Fibroblast of lung (primary cell): ENCODE results near the gene SORCS2. TPM values are rescaled to one million over a fixed set of nuclear protein-coding genes. Genes with fewer than 3 reads are reported as not detected.

Source experiments
- DNase-seq, 2 donors: peaks; one replicate each; pipeline versions ENCODE4 v3.0.0 to v3.0.0-alpha.2; 2010; ENCODE audit warnings: low read depth in 2 of 2
- H2AFZ ChIP-seq: 2 replicates; pipeline ENCODE4 v1.5.1; 2012; ENCODE audit warnings: low read length, control low read depth, inconsistent platforms
- H3K27ac ChIP-seq: 2 replicates; pipeline ENCODE4 v1.5.1; 2011; ENCODE audit warnings: low read length, control low read depth; ENCODE audit not compliant: insufficient read depth
- H3K27me3 ChIP-seq: 2 replicates; pipeline ENCODE4 v1.5.1; 2011; ENCODE audit warnings: mild to moderate bottlenecking, low read length; ENCODE audit not compliant: control insufficient read depth, insufficient read depth
- H3K36me3 ChIP-seq: 2 replicates; pipeline ENCODE4 v1.5.1; 2011; ENCODE audit warnings: low read length; ENCODE audit not compliant: control insufficient read depth, insufficient read depth
- H3K4me1 ChIP-seq: 2 replicates; pipeline ENCODE4 v1.5.1; 2011; ENCODE audit warnings: low read length; ENCODE audit not compliant: control insufficient read depth, insufficient read depth; ENCODE audit errors: extremely low read depth
- H3K4me2 ChIP-seq: 2 replicates; pipeline ENCODE4 v1.5.1; 2011; ENCODE audit warnings: low read length, control low read depth; ENCODE audit not compliant: insufficient read depth; ENCODE audit errors: extremely low read depth
- H3K4me3 ChIP-seq, 4 experiments: fragments of 200-600 bp in 1 of 4; sonication (generic) in 1 of 4; replicated peaks in 1 of 4; 2 replicates each; pipeline ENCODE4 v1.5.1; 2011 to 2016; ENCODE audit warnings: low read length in 4 of 4, low read depth in 3 of 4, mild to moderate bottlenecking in 3 of 4, control low read depth in 2 of 4, inconsistent platforms in 1 of 4, mixed read lengths in 1 of 4; ENCODE audit not compliant: insufficient read depth in 1 of 4; ENCODE audit errors: control extremely low read depth in 1 of 4
- H3K79me2 ChIP-seq: 2 replicates; pipeline ENCODE4 v1.5.1; 2012; ENCODE audit warnings: mild to moderate bottlenecking, low read length, inconsistent platforms; ENCODE audit not compliant: control insufficient read depth, insufficient read depth
- H3K9ac ChIP-seq: 2 replicates; pipeline ENCODE4 v1.5.1; 2011; ENCODE audit warnings: mild to moderate bottlenecking, low read length, control low read depth; ENCODE audit not compliant: insufficient read depth
- H3K9me3 ChIP-seq: 2 replicates; pipeline ENCODE4 v1.5.1; 2012; ENCODE audit warnings: low read depth, low read length; ENCODE audit not compliant: control insufficient read depth, insufficient read depth
- H4K20me1 ChIP-seq: 2 replicates; pipeline ENCODE4 v1.5.1; 2011; ENCODE audit warnings: low read length; ENCODE audit not compliant: control insufficient read depth, insufficient read depth; ENCODE audit errors: extremely low read depth
- CTCF ChIP-seq, 2 donors: IDR thresholded peaks in 1 of 2; conservative IDR thresholded peaks in 1 of 2; 1 replicate in 1 of 2; 2 replicates in 1 of 2; pipeline ENCODE4 v1.5.1; 2011 to 2012; ENCODE audit warnings: low read length in 2 of 2, control low read depth in 1 of 2, inconsistent platforms in 1 of 2, low read depth in 1 of 2, mild to moderate bottlenecking in 1 of 2
- EZH2 ChIP-seq: IDR thresholded peaks from 2 replicates; pipeline ENCODE4 v1.5.1; 2012; ENCODE audit warnings: low read length, control low read depth, mild to moderate bottlenecking; ENCODE audit errors: missing control alignments
- polyA plus RNA-seq, 2 donors: library from polyadenylated mRNA; depleted of rRNA in 1 of 2; stranded (reverse) in 1 of 2; unstranded in 1 of 2; fragments of >200 nt; gene quantifications; 2 replicates each; pipeline ENCODE4 v1.2.1, GENCODE V29; 2011 to 2012; ENCODE audit warnings: missing spikeins in 1 of 2
- total RNA-seq: library from RNA; depleted of rRNA; stranded (reverse); fragments of >200 nt; gene quantifications from 2 replicates; pipeline ENCODE4 v1.2.1, GENCODE V29; 2014

The SORCS2 gene
- total and polyA plus RNA-seq, 2 donors (not counting 1 experiment from before 2014, with no cell fraction given) = 0.17 to 0.41 TPM

DNA sequence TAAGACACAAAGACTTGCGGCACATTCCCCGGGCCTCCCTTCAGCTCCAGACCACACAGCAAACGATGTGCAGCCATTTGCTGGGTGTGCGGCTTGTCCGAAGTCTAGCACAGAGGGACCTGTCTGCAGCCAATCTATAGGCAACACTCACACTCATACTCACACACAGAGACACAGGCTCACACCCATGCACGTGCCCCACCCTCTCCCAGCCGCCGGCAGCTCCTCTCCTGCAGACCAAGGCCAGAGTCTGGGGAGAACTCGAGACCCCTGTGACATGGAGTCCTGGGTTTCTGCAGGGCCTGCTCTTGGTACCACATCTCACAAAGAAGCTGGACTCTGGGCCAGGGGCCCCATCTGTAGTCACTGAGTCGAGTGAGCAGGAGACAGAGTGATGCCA, 487.8 kb downstream of the SORCS2 start:
- H3K4me2 ChIP-seq = no peak overlapping the region
- H3K9ac ChIP-seq = no peak overlapping the region
- H3K27me3 ChIP-seq = no peaks in the 10 kb centered on the region

DNA sequence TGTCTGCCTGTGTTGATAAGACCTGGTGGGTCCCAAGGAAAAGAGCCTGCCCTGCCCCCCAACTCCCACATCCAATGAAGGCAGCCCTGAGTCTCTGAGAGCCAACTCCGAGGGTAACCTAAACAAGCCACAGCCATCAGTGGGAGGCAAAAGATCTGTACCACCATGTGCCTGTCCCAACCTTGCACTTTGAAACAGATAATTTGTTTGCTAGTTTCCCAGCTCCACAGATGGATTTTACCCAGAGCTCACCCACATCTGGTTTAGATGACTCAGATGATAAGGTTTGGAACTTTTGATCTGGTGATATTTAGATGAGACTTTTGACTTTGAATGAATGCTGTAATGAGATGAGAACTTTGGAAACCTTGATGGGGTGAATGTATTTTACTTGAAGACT, 488.4 kb downstream of the SORCS2 start:
- Histone ChIP-seq H3K9ac (no peak overlapping the region), H3K4me2 (no peak overlapping the region), H3K9me3 (no peaks in the 10 kb centered on the region), H3K27ac (no peak overlapping the region), H3K27me3 (no peaks in the 10 kb centered on the region), H4K20me1 (no peaks in the 10 kb centered on the region), H3K36me3 (no peaks in the 10 kb centered on the region), H2AFZ (no peak overlapping the region), H3K4me1 (no peaks in the 10 kb centered on the region), H3K79me2 (no peaks in the 10 kb centered on the region), H3K4me3 (no peak overlapping the region)
- TF ChIP-seq CTCF (conservative IDR thresholded peaks at IDR 0.05 in 1 of 2, IDR thresholded peaks at IDR 0.05 in 1 of 2; ENCODE audit: low read depth in 1 of 2, low read length in 2 of 2) = no peak
- TF ChIP-seq EZH2 = no peak
- DNase-seq = no peak

More for the DNA sequence above, 487.8 kb downstream of the SORCS2 start:
- H3K9me3 ChIP-seq = no peaks in the 10 kb centered on the region
- no peak for DNase-seq
- H3K79me2 ChIP-seq = no peaks in the 10 kb centered on the region
- no peaks in the 10 kb centered on the region for H3K36me3 ChIP-seq
- no peak overlapping the region for H3K27ac ChIP-seq
- TF ChIP-seq EZH2 (no peak), CTCF (conservative IDR thresholded peaks at IDR 0.05 in 1 of 2, IDR thresholded peaks at IDR 0.05 in 1 of 2; ENCODE audit: low read depth in 1 of 2, low read length in 2 of 2) (no peak)
- H2AFZ ChIP-seq = no peak overlapping the region
- H3K4me1 ChIP-seq = no peaks in the 10 kb centered on the region
- no peaks in the 10 kb centered on the region for H4K20me1 ChIP-seq
- no peak overlapping the region for H3K4me3 ChIP-seq

DNA sequence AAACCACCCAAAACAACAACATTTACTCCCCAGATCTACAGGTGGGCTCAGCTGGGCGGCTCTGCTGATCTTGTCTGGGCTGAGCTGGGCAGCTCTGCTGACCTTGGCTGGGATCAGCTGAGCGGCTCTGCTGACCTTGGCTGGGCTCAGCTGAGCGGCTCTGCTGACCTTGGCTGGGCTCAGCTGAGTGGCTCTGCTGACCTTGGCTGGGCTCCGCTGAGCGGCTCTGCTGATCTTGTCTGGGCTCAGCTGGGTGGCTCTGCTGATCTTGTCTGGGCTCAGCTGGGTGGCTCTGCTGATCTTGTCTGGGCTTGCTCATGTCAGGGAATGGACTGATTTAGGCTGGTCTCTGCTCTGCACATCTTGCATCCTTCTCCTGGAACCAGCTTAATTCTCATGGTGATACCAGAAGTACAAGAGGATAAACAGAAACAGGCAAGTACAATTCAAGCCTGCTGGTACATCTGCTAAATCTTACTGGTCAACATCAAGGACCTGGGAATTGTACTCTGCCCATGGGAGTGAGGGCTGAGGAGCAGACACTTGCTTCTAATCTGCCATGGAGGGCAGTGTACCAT, 490.9 kb downstream of the SORCS2 start:
- H3K27me3 ChIP-seq = no peaks in the 10 kb centered on the region
- no peaks in the 10 kb centered on the region for H3K4me1 ChIP-seq
- no peak overlapping the region for H3K4me2 ChIP-seq
- no peaks in the 10 kb centered on the region for H3K9me3 ChIP-seq
- no peak overlapping the region for H3K9ac ChIP-seq
- H3K36me3 ChIP-seq = no peaks in the 10 kb centered on the region
- no peak overlapping the region for H3K4me3 ChIP-seq
- H2AFZ ChIP-seq = no peak overlapping the region
- DNase-seq = no peak
- no peaks in the 10 kb centered on the region for H4K20me1 ChIP-seq
- TF ChIP-seq CTCF (conservative IDR thresholded peaks at IDR 0.05 in 1 of 2, IDR thresholded peaks at IDR 0.05 in 1 of 2; ENCODE audit: low read depth in 1 of 2, low read length in 2 of 2) (no peak), EZH2 (no peak)
- H3K27ac ChIP-seq = no peak overlapping the region
- H3K79me2 ChIP-seq = no peaks in the 10 kb centered on the region
